Right atrium auricular region (tissue), 2 donors: ENCODE measurements around the gene FBXL7. TPM values are rescaled to one million over a fixed set of nuclear protein-coding genes. Genes with fewer than 3 reads are reported as not detected.
A peak's percentile ranks its signal among the peaks of the same experiment; 100 is the strongest.

Experiments
- DNase-seq: peaks from one replicate; pipeline ENCODE4 v3.0.0-alpha.2; 2019; ENCODE audit warnings: low spot score
- H3K27ac ChIP-seq, 2 donors: fragments of 200-600 bp; sonication (generic); 1 replicate in 1 of 2; 2 replicates in 1 of 2; pipeline ENCODE4 v1.5.1; 2016 to 2019
- H3K27me3 ChIP-seq, 2 donors: fragments of 200-600 bp; sonication (generic); one replicate each; pipeline versions ENCODE4 v1.5.1 to v1.6.0; 2017 to 2019
- H3K36me3 ChIP-seq: fragments of 200-600 bp; sonication (generic); one replicate; pipeline ENCODE4 v1.5.1; 2016
- H3K4me1 ChIP-seq, 2 donors: fragments of 200-600 bp; sonication (generic); one replicate each; pipeline versions ENCODE4 v1.5.1 to v1.6.0; 2017 to 2019
- H3K4me3 ChIP-seq, 2 donors: fragments of 200-600 bp; sonication (generic); 1 replicate in 1 of 2; 2 replicates in 1 of 2; pipeline ENCODE4 v1.5.1; 2017 to 2019; ENCODE audit warnings: mild to moderate bottlenecking in 1 of 2, moderate library complexity in 1 of 2
- H3K9me3 ChIP-seq, 2 donors: fragments of 200-600 bp; sonication (generic); one replicate each; pipeline ENCODE4 v1.5.1; 2019
- CTCF ChIP-seq, 2 donors: fragments of 200-600 bp; sonication (generic); IDR thresholded peaks; one replicate each; pipeline ENCODE4 v1.5.1; 2019; ENCODE audit warnings: antibody characterized with exemption in 2 of 2
- total RNA-seq, 2 donors: library from RNA; depleted of rRNA; stranded (reverse); fragments of >200 nt; gene quantifications; one replicate each; pipeline ENCODE4 v1.1.0, GENCODE V29; 2016

FBXL7 gene
- total RNA-seq, 2 donors from 2014 or later = 16.6 to 18.4 TPM

- Histone ChIP-seq H3K4me3 (no peak overlapping the region), H3K27me3 (no peaks in the 10 kb centered on the region), H3K27ac (no peak overlapping the region), H3K9me3 (no peaks in the 10 kb centered on the region), H3K36me3 (no peaks in the 10 kb centered on the region), H3K4me1 (peaks cover 0 to 27% of the 10 kb centered on the region in 2 donors)
- no peak for TF ChIP-seq CTCF (IDR thresholded peaks at IDR 0.05)
- DNase-seq = no peak
Measured at GRCh38 chr5:15571081-15571480, 71.1 kb downstream of the FBXL7 start.

GRCh38 chr5:15571618-15572017 is 71.6 kb downstream of the FBXL7 start:
- no peaks in the 10 kb centered on the region for H3K27me3 ChIP-seq
- no peak for DNase-seq
- H3K4me3 ChIP-seq = no peak overlapping the region
- H3K9me3 ChIP-seq = no peaks in the 10 kb centered on the region
- peaks cover 0 to 27% of the 10 kb centered on the region in 2 donors for H3K4me1 ChIP-seq
- no peaks in the 10 kb centered on the region for H3K36me3 ChIP-seq
- no peak overlapping the region for H3K27ac ChIP-seq
- TF ChIP-seq CTCF (IDR thresholded peaks at IDR 0.05) = no peak

GRCh38 chr5:15573590-15573989 is 73.6 kb downstream of the FBXL7 start:
- no peak for TF ChIP-seq CTCF (IDR thresholded peaks at IDR 0.05)
- Histone ChIP-seq H3K4me1 (peaks cover 0 to 33% of the 10 kb centered on the region in 2 donors), H3K27me3 (no peaks in the 10 kb centered on the region), H3K9me3 (no peaks in the 10 kb centered on the region), H3K36me3 (no peaks in the 10 kb centered on the region), H3K27ac (peak overlapping the region in 1 of 2 donors; percentile 12), H3K4me3 (no peak overlapping the region)
- no peak for DNase-seq

- TF ChIP-seq CTCF (IDR thresholded peaks at IDR 0.05) = no peak
- Histone ChIP-seq H3K4me1 (peaks cover 0 to 33% of the 10 kb centered on the region in 2 donors), H3K27ac (no peak overlapping the region), H3K4me3 (no peak overlapping the region), H3K9me3 (no peaks in the 10 kb centered on the region), H3K27me3 (no peaks in the 10 kb centered on the region), H3K36me3 (no peaks in the 10 kb centered on the region)
- DNase-seq = no peak
Measured at GRCh38 chr5:15574128-15574527, 74.1 kb downstream of the FBXL7 start.

- no peak overlapping the region for H3K4me3 ChIP-seq
- peaks cover 0 to 33% of the 10 kb centered on the region in 2 donors for H3K4me1 ChIP-seq
- DNase-seq = no peak
- no peaks in the 10 kb centered on the region for H3K27me3 ChIP-seq
- no peak for TF ChIP-seq CTCF (IDR thresholded peaks at IDR 0.05)
- no peaks in the 10 kb centered on the region for H3K9me3 ChIP-seq
- no peaks in the 10 kb centered on the region for H3K36me3 ChIP-seq
- H3K27ac ChIP-seq = no peak overlapping the region
Measured at GRCh38 chr5:15574806-15575325, 74.9 kb downstream of the FBXL7 start.

GRCh38 chr5:15575666-15576065 is 75.7 kb downstream of the FBXL7 start:
- no peak for DNase-seq
- no peak for TF ChIP-seq CTCF (IDR thresholded peaks at IDR 0.05)
- Histone ChIP-seq H3K4me3 (no peak overlapping the region), H3K36me3 (no peaks in the 10 kb centered on the region), H3K27me3 (no peaks in the 10 kb centered on the region), H3K27ac (no peak overlapping the region), H3K4me1 (peaks cover 0 to 33% of the 10 kb centered on the region in 2 donors), H3K9me3 (no peaks in the 10 kb centered on the region)
